Fibroblast of skin of left biceps (primary cell): ENCODE data around the gene HNRNPF.
"Not testable (repeated sequence)": the region's sequence is repeated elsewhere in the genome, so short reads cannot be mapped to it uniquely, and the experiment has no call there.

ENCODE experiments used
- DNase-seq, 2 experiments: peaks; one replicate each; pipeline ENCODE4 v3.0.0-alpha.2; 2013; ENCODE audit warnings: low read depth in 2 of 2

Gene HNRNPF

DNA sequence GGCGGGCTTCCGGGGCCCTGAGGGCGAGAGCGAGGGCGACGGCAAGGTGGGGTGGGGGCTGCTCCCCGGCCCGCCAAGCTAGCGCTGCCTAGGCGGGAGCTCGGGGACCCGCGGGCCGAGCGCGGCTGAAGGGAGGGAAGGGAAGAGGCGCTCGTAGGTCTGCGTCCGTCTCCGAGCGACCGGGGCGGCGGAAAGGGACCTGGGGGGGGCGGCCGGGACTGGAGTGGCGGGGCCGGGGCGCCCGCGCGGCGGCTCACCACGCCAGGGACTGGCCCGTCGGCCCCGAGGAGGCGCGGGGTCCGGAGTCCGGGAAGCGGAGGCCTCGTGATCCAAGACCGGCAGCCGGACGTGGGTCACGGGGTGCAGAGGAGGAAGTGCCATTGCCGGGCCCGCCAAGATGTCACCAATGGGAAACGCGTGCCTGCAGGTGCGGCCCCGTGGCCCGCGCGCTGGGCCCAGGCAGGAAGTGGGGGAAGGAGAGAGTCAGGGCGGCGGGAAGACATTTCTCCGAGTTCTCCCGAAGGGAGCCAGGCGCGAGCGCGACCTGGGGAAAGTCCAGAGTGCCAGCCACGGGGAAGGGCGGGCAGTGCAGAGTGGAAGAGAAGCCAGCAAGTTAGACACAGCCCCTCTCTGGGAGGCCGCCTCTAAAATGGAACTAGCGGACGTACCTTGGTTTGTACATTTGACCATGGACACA is 11.9 kb downstream of the HNRNPF start:
- DNase-seq = no peak

DNA sequence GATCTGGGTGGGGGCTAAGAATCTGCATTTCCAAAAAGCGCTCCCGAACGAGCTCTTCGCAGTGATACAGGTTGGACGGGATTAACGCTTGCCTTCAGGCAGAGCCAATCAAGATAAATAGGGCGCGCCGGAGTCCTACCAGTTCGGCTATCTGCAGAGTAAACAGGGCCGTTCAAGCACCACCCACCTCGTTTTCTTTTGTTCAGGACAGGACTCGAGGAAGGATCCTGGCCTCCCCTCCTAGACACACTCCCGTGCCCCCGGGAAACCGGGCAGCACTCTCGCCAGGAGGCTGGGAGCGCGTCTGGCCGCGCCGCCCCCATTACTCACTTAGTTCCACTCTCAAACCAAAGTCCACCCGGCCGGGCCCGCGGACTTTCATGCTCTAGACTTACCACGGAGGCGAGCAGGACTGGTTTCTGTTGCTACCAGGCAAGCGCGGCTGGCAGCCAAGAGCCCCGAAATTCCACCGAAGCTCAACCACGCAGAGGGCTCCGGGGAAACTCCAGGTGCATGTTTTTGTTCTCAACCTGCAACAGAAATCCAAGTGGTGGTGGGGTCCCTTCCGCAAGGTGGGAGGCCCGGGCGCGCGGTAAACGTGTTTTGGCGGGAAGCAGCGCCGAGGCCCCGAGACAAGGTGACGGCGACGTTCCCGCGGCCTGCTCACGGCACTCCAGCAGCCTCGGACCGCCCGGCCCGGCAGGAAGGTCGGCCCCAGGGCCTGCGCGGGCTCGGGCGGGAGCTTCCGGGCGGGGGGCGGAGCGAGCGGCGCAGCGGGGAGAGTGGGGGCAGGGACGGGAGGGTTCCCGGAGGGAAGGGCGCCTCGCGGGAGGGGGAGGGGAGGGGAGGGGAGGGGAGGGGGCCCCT is 12.7 kb downstream of the HNRNPF start:
- DNase-seq = no peak

DNA sequence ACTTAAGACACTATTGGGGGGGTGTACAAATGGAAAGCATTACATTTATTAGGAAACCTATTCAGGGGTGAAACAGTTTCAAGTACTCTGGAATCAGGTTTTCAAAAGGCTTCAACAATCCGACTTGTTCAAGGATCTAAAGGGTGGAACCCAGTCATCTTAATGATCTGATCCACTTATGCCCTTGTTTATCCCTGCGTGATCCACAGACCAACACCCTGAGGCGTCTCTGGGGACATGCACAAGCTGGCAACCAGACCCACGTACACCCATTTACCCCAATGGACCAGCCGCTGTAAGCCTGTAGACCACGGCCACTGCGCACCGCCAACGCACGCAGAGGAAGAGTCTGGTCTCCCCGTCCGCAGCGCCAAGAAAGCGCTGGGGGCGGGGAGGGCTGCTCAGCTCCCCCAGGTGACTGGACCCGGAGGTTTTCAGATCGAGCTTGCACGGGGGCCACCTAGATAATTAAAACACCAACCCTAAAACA is 13.4 kb downstream of the HNRNPF start:
- DNase-seq = no peak

DNA sequence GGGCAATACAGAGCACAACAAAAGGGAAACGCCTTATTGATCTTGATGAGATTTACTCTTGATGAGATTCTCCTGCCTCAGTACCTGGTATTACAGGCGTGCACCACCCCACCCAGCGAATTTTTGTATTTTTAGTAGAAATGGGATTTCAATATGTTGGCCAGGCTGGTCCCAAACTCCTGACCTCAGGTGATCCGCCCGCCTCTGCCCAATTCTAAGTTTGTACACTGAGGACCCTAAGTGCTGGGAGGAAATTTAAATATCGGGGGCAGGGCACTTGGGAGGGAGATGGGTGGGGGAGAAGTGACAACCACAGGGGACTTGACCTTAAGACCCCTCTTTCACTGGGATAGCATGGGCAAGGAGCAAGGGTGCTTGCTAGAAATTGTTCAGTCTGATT is 14.1 kb downstream of the HNRNPF start:
- DNase-seq = no peak

DNA sequence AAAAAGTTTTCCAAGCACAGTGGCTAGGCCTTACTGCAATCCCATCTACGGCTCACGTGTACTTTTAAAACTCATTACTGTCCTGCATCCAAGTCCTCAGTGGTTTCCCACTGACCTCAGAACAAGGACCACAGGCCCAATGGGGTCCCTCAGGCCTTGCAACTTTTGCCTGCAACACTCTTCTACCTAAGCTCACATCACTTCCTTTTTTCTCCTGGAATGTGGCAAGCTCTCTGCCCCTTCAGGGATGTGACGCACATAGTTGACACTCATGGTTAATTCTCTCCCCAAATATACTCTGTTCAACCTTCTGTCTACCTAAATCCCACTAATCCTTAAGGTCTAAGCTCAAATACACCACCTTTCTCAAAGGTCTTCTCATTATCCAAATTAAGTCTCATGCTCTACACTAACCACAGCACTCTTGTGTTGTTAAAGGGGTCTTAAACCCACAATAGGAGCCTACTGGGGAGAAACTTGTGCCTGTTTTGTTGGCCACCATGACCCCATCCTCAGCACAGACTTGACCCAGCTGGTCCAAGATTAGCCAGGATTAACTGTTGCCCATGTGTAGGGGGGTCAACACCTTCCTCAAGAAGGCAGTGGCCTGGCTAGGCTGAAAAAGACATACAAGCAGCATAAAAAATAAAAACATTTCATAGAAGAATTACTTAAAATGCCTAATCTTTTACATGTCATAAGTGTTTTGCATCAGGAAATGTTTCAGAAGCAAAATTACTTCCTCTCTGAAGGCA is 15.2 kb downstream of the HNRNPF start:
- DNase-seq = no peak

DNA sequence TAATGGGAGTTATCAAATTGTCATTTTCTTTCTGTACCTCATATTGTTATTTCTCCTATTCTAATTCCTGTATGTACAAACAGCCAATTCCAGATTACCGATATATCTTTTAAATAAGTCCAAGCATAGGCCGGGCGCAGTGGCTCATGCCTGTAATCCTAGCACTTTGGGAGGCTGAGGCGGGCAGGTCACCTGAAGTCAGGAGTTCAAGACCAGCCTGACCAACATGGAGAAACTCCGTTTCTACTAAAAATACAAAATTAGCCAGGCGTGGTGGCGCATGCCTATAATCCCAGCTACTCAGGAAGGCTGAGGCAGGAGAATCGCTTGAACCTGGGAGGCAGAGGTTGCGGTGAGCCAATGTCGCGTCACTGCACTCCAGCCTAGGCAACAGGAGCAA is 15.8 kb downstream of the HNRNPF start:
- DNase-seq = not testable (repeated sequence)

DNA sequence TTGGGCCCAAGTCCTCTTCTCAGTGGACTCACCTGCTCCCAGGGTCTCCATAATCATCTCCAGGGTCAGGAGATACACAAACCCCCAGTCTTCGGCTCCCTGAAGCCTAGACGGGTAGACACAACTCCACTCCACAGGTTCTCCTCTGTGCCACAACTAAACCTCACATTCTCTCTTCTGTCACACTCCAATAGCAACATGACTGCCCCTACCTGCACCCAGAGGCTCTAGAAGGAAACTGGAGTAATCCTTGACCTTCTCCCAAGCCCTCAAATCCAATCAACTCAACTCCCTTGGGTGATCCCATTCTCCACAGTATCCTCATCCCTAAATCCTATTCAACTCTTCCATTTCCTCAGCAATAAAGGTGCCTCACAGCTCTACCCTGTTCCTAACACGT is 16.2 kb downstream of the HNRNPF start:
- no peak for DNase-seq

DNA sequence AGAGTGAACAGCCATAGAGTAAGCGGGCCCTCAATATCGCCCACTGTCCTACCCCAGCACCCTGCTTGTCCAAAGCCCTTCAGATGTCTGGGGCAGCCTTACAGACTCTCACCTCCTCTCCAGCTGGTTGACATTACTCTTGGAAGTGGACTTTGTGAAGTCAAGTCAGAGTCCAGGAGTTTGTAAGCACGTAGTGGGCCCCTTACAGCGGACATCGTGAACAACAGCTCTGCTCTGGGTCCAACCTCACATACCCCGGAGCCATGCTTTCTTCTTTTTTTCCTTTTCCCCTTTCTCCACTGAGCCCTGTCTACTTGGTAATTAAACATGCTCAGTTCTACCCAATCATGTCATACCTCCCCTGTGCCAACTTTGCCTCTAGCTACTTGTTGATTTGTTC is 17.5 kb downstream of the HNRNPF start:
- DNase-seq = no peak

DNA sequence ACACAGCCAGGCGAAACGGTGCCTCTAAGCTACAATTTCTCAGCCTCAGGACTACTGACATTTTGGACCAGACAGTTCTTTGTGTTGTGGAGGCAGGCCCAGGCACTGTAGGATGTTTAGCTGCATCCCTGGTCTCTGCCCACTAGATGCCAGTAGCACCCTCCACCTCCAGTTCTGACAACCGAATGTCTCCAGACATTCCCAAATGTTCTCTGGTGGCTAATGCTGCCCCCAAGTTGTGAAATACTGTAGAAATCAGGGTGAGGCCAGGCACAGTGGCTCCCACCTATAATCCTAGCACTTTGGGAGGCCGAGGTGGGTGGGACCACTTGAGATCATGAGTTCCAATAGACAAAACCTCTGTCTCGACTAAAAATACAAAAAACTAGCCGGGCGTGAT is 18.2 kb downstream of the HNRNPF start:
- DNase-seq = no peak

DNA sequence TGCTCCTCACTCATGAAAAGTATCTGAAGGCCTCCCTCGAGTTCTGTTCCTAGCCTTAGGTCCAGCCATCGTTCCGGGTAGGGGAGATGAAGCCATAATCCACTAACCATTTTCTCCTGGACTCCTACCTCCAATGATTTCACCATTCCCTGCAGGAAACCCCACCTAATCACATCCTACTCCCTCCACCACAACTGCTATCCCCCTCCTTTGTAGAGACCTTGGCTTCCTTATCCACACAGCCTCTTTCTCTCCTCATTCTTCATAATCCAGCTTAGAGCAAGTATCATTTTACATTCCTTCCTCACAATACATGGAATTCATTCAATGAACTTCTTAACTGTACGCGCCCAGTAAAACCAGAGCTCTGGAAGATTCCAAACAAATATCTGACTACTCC is 18.7 kb downstream of the HNRNPF start:
- no peak for DNase-seq

DNA sequence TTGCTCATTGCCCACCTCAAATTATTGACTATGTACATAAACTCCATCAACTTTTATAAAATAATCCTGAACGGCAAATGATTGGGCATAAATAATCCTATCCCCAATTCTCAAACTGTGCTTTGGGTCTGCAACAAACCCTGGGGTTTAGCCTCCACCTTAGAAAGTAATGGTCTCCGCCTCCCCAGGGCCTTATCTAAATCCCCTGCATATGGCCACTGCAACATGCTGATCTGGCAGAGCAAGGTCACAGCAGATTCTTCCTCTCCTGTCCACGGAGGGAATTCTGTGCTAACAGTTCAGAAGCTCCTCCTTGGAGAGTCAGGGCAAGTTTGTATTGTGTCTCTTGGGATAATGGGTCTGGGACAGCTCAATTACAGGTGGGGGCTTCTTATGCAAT is 19.1 kb downstream of the HNRNPF start:
- DNase-seq = no peak

DNA sequence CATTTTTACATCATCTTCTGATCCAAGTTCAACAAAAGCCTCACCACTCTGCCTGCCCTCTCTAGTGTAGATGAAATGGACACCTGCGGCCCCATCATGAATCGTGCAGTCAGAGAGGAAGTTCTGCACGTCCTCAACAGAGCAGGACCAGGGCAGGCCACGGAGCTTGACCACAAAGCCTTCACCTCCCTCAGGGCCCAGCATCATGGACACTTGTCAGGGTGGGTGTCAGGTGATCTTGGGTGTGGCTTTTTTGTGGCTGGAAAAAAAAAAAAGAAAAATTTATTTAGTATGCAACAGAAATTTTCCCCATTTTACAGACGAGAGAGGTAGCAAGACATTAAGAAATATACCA is 21.3 kb downstream of the HNRNPF start:
- DNase-seq = no peak

DNA sequence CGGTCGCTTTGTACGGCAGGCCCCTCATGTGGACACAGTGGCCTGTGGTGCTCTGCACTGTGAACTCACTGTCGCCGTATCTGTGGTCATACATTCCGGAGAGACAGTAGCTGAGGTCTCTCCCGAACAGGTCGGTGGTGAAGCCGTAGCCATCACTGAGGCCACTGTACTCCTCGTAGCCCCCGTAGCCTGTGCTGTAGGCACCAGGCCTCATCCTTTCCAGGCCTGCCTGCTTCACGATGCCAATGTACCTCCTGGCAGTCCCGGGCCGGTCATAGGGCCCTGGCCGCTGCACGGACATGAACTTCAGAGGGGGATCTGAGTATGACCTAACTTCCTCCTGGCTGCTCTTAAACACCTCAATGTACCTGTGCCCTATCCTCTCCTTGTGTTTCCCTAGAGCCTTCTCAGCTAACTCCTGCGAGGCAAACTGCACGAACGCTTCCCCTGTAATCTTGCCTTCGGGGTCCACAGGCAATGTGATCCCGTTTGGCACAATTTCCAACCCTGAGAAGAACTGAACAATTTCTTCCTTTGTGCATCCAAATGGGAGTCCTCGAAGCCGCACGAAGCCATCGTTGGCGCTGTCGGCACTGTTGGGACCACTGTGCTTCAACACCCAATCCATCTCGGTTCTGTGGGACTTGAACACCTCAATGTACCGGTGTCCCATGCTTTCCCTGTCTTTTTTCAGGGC is 21.9 kb downstream of the HNRNPF start:
- DNase-seq = no peak

DNA sequence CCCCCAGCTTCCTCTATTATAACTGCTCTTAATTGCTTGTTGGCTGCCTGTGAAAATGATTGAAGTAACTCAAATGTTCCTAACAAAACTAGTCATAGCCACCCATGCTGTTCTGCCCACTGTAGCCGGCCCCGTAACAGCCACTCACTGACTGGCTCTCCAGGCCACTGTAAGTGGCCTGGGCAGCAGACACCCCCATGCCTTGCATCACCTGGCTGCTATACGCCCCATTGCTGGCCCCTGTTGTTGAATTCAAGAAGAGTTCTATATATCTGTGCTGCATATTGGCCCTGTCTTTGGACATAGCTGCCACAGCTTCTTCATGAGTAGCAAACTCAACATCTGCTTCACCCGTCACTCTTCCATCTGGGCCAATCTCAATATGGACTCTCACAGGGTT is 22.4 kb downstream of the HNRNPF start:
- DNase-seq = no peak

DNA sequence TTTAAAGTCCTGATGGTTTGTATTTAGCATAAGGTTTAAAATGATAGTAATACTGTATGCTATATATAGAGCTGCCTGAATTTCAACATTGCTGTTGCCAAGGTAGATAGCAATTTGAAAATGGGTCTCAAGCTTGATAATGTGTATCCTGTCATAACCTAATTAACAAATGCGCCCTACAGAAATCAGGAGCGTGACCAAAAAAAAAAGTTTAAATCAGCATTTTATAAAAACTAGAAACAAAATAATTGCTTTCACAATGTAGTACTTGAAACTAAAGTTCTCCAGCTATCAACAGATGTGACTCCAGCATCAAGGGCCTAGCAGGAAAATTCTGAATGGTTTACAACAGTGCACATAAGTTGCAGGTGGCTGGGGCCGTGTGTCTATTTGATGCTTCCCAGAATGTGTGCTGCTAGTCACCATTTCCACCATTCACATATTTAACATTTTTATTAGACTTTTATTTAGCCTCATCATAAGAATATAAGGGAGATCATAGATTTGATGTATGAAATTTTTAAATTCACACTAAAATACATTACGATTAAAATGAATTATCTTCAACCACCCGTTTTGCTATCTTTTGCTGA is 23.5 kb downstream of the HNRNPF start:
- no peak for DNase-seq

DNA sequence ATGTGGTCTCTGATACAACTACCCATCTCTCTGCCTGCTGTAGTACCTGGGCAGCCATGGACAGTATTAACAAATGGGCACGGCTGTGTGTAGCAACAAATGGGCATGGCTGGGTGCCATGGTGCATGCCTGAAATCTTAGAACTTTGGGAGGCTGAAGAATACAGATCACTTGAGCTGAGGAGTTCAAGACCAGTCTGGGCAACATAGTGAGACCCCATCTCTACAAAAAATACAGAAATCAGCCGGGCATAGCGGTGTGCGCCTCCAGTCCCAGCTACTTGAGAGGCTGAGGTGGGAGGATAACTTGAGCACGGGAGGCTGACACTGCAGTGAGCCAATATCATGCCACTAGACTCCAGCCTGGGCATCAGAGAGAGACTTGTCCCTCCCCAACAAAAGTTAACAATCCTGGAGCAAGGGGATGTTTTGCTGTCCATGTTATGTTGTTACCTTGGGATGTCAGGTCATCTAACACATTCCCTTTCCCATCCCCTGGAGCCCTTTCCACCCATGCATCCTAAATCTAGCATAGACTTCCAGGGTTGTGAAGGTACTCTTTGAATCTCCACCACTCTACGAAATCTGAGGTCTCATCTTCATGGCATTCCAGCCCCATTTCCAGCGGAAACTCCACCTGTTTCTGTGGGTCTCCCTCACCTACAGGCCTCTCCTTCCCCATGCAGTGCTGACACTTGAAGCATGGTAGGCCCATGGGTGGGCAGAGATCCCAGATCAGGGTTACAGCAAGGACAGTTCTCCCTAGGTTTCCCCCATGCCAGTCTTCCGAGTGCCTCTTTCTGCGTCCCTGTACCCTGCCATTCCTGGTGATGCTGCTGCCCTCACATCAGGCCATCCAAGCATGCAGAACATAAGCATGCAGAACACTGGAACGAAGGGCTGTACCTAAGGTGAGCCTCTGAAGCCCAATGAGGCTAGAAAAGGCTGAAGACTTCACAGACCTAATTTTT is 24.4 kb downstream of the HNRNPF start:
- DNase-seq = no peak

DNA sequence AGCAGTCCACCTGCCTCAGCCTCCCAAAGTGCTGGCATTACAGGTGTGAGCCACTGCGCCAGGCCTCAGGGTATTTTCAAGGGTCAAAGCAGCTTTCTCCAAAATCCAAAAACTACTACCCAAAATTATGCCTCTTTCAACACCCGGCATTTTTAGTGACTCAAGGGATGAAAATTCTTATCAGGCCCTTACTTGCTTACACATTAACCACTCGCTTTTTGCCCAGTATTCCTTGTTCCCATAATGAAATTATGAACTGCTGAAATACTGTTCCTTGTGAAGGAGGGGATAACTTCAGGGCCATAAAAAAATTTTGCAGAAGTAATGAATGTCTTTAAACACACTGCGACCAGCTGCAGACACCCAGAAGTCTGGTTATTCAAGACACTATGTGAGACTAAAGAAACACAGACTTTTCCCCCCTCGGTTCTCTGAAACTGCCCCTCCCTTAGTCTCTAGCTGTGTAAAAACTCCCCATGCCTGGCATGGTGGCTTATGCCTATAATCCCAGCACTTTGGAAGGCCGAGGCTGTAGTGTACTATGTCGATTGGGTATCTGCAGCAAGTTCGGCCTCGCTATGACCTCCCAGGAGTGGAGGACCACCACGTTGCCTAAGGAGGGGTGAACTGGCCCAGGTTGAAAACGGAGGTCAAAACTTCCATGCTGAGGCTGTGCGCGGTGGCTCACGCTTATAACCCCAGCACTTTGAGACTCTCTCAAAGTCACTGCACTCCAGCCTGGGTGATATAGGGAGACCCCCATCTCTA is 25.6 kb downstream of the HNRNPF start:
- DNase-seq = no peak

DNA sequence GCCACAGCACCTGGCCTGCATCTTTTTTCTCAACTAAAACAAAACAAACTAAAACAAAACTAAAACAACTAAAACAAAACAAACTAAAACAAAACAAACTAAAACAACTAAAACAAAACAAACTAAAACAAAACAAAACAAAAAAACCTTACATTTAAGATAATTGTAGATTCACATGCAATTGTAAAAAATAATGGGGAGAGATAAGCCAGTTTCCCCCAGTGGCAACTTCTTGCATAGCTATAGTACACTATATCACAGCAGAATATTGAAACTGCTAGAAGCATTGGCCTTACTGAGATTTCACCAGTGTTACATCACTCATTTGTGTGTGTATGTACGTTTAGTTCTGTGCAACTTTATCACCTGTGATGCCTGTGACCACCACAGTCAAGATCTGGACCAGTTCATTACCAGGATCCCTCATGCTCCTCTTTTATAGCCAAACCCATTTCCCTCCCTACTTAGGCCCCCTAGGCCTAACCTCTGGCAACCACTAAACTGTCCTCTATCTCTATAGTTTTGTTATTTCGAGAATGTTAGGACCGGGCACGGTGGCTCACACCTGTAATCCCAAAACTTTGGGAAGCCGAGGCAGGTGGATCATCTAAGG is 28.3 kb downstream of the HNRNPF start:
- no peak for DNase-seq

DNA sequence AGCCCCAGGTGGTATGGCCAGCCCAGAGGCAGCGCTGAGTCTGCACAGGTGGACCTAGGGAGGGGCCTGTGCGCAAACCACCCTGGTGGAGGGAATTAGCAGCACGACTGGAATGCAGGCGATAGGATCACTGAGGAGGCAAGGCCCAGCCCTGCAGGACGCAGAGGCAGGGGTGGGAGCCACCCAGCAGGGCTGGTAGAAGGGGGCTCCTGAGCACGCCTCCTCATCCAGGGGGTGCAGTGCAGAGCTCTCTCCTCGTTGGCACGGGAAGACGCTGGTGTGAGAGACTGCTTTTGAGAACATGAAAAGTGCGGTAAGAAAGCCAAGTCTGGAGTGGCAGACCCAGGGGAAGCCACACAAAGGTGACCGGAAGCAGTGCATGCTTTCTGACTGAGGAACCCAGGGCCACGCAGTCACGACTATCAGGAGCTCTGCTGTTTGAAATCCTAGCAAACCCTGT is 31.5 kb downstream of the HNRNPF start:
- DNase-seq = no peak
